ENCODE data around the gene LIMD2.

LIMD2 gene

GRCh38 chr17:63701868-63702720 is 2.2 kb upstream of the LIMD2 start:
- no peak for DNase-seq

GRCh38 chr17:63701456-63701820 is 1.5 kb upstream of the LIMD2 start:
- no peak for DNase-seq

- DNase-seq, result peak; percentile 83
Measured at GRCh38 chr17:63700528-63701455, 867 bp upstream of the LIMD2 start.

- peak; percentile 63 for DNase-seq
Measured at GRCh38 chr17:63698886-63699637, 863 bp downstream of the LIMD2 start.

GRCh38 chr17:63698381-63698885 is 1.5 kb downstream of the LIMD2 start:
- DNase-seq, result no peak

- no peak for DNase-seq
Measured at GRCh38 chr17:63697341-63698286, 2.3 kb downstream of the LIMD2 start.

GRCh38 chr17:63696381-63696961 is 3.5 kb downstream of the LIMD2 start:
- DNase-seq, result no peak

GRCh38 chr17:63695889-63696288 is 4.0 kb downstream of the LIMD2 start:
- no peak for DNase-seq

GRCh38 chr17:63694950-63695773 is 4.8 kb downstream of the LIMD2 start:
- DNase-seq, result no peak

- DNase-seq, result no peak
Measured at GRCh38 chr17:63694229-63694949, 5.5 kb downstream of the LIMD2 start.

- no peak for DNase-seq
Measured at GRCh38 chr17:63693411-63694113, 6.4 kb downstream of the LIMD2 start.

- no peak for DNase-seq
Measured at GRCh38 chr17:63692195-63692816, 7.6 kb downstream of the LIMD2 start.

GRCh38 chr17:63689479-63689878 is 10.4 kb downstream of the LIMD2 start:
- no peak for DNase-seq

GRCh38 chr17:63688396-63689020 is 11.4 kb downstream of the LIMD2 start:
- no peak for DNase-seq

- DNase-seq, result no peak
Measured at GRCh38 chr17:63686138-63686685, 13.7 kb downstream of the LIMD2 start.

GRCh38 chr17:63685578-63685977 is 14.3 kb downstream of the LIMD2 start:
- no peak for DNase-seq

- no peak for DNase-seq
Measured at GRCh38 chr17:63685041-63685440, 14.9 kb downstream of the LIMD2 start.
